ENCODE data around the gene PRDM16.

DNA sequence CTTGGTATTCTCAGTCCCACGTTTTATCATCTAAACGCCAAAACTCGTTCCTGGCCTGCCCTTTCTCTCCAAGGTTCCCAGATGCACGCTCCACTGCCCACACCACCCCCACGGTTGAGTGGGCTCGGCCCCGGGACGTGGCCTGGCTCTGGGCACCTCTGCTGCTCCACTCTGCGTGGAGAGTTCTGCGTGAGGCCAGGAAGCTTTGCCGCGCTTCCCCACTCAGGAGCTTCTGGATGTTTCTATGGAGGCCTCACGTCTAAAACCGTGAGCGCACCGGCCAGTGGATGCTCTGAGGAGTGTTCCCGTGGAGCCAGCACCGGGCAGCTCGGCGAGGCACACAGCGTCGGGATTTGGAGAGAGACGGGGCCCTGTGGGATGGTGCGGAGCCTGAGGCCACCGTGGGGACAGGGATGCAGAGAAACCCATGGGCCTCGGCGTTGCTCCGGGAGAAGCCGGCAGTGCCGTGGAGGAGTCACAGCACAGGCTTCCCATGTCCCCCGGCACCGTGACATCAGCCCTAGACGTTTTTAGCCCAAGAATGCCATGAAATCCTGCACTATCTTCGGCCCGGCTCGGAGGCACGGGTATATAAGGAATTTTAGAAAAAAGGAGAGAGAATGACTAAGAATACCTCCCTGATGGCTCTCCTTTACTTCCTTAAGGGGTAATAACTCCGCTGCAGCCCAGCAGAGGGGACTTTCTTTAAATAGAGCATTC is 125.9 kb downstream of the PRDM16 start:
- TF ChIP-seq, protein P1, sequence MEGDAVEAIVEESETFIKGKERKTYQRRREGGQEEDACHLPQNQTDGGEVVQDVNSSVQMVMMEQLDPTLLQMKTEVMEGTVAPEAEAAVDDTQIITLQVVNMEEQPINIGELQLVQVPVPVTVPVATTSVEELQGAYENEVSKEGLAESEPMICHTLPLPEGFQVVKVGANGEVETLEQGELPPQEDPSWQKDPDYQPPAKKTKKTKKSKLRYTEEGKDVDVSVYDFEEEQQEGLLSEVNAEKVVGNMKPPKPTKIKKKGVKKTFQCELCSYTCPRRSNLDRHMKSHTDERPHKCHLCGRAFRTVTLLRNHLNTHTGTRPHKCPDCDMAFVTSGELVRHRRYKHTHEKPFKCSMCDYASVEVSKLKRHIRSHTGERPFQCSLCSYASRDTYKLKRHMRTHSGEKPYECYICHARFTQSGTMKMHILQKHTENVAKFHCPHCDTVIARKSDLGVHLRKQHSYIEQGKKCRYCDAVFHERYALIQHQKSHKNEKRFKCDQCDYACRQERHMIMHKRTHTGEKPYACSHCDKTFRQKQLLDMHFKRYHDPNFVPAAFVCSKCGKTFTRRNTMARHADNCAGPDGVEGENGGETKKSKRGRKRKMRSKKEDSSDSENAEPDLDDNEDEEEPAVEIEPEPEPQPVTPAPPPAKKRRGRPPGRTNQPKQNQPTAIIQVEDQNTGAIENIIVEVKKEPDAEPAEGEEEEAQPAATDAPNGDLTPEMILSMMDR (IDR thresholded peaks at IDR 0.05): no peak
- no peak for TF ChIP-seq EZH2 (IDR thresholded peaks at IDR 0.05; ENCODE audit: borderline replicate concordance, insufficient read depth, low read depth, low read length, poor library complexity, severe bottlenecking)
